Left ventricle myocardium inferior (tissue), 1 donor: ENCODE results near the gene CAPN15. TPM values are rescaled to one million over a fixed set of nuclear protein-coding genes. Genes with fewer than 3 reads are reported as not detected.

Experiments
- DNase-seq: peaks from one replicate; pipeline ENCODE4 v3.0.0-alpha.2; 2020
- H3K27ac ChIP-seq: fragments of 200-600 bp; replicated peaks from 2 replicates; pipeline ENCODE4 v1.8.0; 2021
- H3K27me3 ChIP-seq: fragments of 200-600 bp; 2 replicates; pipeline ENCODE4 v1.8.0; 2021; ENCODE audit warnings: low read depth
- H3K36me3 ChIP-seq: fragments of 200-600 bp; 2 replicates; pipeline ENCODE4 v1.8.0; 2021
- H3K4me1 ChIP-seq: fragments of 200-600 bp; 2 replicates; pipeline ENCODE4 v1.8.0; 2021
- H3K4me3 ChIP-seq: fragments of 200-600 bp; 2 replicates; pipeline ENCODE4 v1.8.0; 2021; ENCODE audit warnings: mild to moderate bottlenecking, moderate library complexity
- H3K9me3 ChIP-seq: fragments of 200-600 bp; replicated peaks from 2 replicates; pipeline ENCODE4 v1.8.0; 2021
- intact Hi-C: fragments of 100-400 bp; cut with micrococcal nuclease; formaldehyde crosslinking; loops from one replicate; pipeline ENCODE4 v1.11.0; 2022
- total RNA-seq: library from RNA; stranded (reverse); fragmentation: NEBNext Ultra II Directional; extraction: Animal tissue kit (Norgen Biotek cat#: 25700); gene quantifications from one replicate; pipeline ENCODE4 v1.2.1, GENCODE V29; 2021
- TF ChIP-seq, protein P1 (sequence below): fragments of 200-600 bp; IDR thresholded peaks from 2 replicates; pipeline ENCODE4 v1.8.0; 2021; ENCODE audit warnings: antibody characterized with exemption, mild to moderate bottlenecking, borderline replicate concordance
- donor health status: DM: no; HTN: yes; CAD: no; lungs with severe emphysema.

Gene CAPN15
- total RNA-seq, 1 donor from 2014 or later, result 17.4 TPM

DNA sequence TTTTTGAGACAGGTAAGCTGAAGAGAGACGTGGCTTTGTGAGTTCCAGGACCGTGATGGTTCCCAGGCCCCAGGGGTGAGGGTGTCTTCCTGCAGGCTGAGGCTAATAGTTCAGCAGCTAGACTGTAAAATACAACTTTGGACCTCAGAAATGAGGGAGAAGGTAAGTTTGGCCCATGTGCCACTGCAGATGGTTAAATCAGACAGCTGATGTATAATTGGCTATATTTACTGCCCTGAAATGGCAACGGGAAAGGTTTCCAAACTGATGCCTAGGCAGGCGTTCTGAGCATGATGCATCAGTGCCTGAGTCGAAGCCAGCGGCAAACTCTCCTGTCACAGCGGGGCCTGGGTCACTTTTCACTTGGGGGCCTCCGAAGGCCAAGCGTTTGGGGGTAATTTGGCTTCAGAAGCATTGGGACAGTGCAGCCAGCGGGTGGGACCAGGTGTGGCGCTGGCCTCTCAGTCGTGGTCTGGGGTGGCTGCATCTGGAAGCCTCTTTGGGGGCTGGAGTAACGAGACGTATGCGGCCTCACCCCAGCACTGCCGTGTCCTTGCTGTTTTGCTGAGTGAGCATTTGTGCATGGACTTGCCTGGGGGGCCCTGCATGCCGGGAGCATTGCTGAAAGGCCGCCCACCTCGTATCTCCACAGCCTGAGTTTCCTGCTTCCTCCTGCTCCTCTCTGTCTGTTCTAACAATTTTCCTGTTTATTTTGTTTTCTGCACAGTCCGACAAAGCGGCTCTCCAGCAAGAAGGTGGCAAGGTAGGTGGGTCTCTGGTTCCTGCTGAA, 31.2 kb upstream of the CAPN15 start:
- intact Hi-C loops, result no loop called here
- TF ChIP-seq, protein P1, sequence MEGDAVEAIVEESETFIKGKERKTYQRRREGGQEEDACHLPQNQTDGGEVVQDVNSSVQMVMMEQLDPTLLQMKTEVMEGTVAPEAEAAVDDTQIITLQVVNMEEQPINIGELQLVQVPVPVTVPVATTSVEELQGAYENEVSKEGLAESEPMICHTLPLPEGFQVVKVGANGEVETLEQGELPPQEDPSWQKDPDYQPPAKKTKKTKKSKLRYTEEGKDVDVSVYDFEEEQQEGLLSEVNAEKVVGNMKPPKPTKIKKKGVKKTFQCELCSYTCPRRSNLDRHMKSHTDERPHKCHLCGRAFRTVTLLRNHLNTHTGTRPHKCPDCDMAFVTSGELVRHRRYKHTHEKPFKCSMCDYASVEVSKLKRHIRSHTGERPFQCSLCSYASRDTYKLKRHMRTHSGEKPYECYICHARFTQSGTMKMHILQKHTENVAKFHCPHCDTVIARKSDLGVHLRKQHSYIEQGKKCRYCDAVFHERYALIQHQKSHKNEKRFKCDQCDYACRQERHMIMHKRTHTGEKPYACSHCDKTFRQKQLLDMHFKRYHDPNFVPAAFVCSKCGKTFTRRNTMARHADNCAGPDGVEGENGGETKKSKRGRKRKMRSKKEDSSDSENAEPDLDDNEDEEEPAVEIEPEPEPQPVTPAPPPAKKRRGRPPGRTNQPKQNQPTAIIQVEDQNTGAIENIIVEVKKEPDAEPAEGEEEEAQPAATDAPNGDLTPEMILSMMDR, result no peak
- DNase-seq, result no peak
- H3K27me3 ChIP-seq, result no peaks in the 10 kb centered on the region
- no peak overlapping the region for H3K27ac ChIP-seq
- H3K9me3 ChIP-seq, result no peaks in the 10 kb centered on the region
- H3K4me1 ChIP-seq, result peaks cover 14% of the 10 kb centered on the region
- no peak overlapping the region for H3K4me3 ChIP-seq
- peaks cover 28% of the 10 kb centered on the region for H3K36me3 ChIP-seq

DNA sequence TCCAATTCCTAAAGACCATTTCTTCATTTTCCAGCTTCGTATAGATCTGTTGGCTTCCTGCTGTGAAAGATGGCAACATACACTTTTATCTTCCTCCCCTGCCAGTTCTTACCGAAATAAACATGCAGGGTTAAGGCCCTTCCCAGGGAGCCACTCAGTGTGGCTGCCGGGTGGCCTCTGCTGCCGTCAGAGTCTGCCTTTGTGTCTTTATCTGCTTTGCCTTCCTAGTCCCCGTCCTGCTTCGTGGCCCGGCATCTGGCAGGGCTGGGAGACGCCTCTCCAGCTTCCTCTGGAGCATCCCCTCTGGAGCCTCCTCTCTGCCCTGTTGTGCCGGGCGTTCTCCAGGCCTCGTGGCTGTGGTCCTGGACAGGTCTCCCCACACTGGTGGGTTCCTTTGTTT, 30.3 kb upstream of the CAPN15 start:
- no peak overlapping the region for H3K4me3 ChIP-seq
- no peaks in the 10 kb centered on the region for H3K27me3 ChIP-seq
- no peak for DNase-seq
- peaks cover 20% of the 10 kb centered on the region for H3K4me1 ChIP-seq
- H3K27ac ChIP-seq, result no peak overlapping the region
- peaks cover 23% of the 10 kb centered on the region for H3K36me3 ChIP-seq
- H3K9me3 ChIP-seq, result no peaks in the 10 kb centered on the region
- intact Hi-C loops, result no loop called here
- TF ChIP-seq, protein P1, result no peak

DNA sequence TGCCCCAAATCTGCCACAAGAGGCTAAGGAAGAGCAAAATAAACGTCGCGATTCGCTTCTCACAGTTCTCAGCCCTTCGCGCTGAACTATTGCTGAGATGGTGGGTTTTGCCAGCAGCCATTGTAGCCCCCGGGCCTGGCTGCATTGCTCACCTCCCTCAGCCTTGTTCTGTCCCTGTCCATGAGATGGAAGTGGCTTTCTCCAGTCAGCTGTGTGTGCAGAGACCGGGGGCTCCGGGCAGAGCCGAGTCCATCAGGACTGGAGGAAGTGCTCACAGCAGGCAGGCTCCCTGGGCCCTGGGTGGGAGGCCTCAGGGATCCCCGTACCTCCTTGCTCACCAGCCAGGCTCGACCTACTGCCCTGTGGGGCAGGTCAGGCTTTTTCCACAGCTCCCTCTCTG, 27.6 kb upstream of the CAPN15 start:
- Histone ChIP-seq H3K9me3 (no peaks in the 10 kb centered on the region), H3K4me3 (no peak overlapping the region), H3K36me3 (peaks cover 23% of the 10 kb centered on the region), H3K27ac (no peak overlapping the region), H3K4me1 (peaks cover 31% of the 10 kb centered on the region), H3K27me3 (no peaks in the 10 kb centered on the region)
- TF ChIP-seq, protein P1, result no peak
- no peak for DNase-seq
- intact Hi-C loops, result no loop called here

DNA sequence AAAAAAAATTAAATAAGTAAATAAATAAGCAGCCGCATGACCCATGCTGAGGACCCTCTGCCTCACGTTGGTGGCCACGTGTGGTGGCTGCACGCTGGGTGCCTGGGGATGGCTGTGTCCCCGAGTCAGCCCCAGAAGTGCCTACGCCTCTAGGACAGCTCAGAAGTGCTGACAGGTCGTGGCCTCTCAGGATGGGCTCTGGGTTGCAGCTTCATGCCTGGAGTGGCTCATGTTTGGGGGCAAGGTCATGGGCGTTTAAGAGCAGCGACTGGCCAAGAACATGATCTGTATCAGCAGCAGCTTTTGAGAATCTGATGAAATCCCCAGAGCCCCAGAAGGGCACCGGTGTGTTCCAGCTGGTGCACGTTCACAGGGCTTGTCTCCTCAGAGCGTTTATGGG, 26.8 kb upstream of the CAPN15 start:
- no peaks in the 10 kb centered on the region for H3K9me3 ChIP-seq
- H3K27ac ChIP-seq, result peak overlapping the region; percentile 51
- H3K4me3 ChIP-seq, result no peak overlapping the region
- peaks cover 31% of the 10 kb centered on the region for H3K4me1 ChIP-seq
- H3K36me3 ChIP-seq, result peaks cover 29% of the 10 kb centered on the region
- peak; percentile 59 for DNase-seq
- H3K27me3 ChIP-seq, result no peaks in the 10 kb centered on the region
- intact Hi-C loops, result no loop called here
- TF ChIP-seq, protein P1, result no peak

DNA sequence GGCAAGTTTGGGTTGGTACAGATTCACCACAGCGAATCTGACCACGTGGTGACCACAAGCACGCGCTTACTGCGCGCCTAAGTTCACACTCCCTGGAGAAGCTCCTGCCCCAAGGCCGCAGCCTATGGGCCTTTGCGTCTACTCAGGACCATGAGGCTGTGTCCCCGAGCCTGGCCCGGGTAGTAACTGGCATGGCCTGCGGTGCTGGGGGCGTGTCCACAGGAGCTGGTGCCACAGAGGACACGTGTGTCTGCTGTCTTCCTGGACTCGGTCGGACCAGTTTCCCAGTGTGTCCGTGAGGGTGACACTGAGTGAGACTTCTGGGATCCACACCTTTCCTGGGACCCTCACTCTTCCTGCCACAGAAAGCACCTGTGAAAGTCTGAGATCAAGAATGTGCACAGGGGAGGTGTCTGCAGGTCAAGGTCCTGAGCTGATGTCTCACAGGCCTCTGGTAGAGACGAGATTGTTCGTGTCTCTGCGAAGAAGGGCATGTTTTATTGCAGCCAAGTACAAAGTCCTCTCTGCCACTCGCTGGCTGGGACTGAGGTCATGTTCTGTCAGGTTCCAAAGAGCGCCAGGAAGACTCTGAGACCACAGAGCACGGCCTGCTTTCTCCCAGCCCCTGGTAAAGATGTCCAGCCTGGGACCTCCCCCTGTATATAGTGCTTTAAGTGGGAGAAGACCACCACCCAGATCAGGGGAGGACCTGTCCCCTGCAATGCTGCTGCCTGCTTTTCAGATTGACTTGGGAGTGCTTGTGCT, 25.2 kb upstream of the CAPN15 start:
- peak overlapping the region; percentile 75 for H3K27ac ChIP-seq

More for the DNA sequence above, 25.2 kb upstream of the CAPN15 start:
- Histone ChIP-seq H3K36me3 (peaks cover 37% of the 10 kb centered on the region), H3K4me1 (peaks cover 31% of the 10 kb centered on the region), H3K27me3 (no peaks in the 10 kb centered on the region), H3K9me3 (no peaks in the 10 kb centered on the region), H3K4me3 (no peak overlapping the region)
- no peak for DNase-seq
- intact Hi-C loops, result no loop called here
- TF ChIP-seq, protein P1, result no peak
